A673 (cell line): Measurements from ENCODE around the gene HSPB1. TPM values are rescaled to one million over a fixed set of nuclear protein-coding genes. Genes with fewer than 3 reads are reported as not detected.
A peak's percentile ranks its signal among the peaks of the same experiment; 100 is the strongest.
"Not testable (repeated sequence)": the region's sequence is repeated elsewhere in the genome, so short reads cannot be mapped to it uniquely, and the experiment has no call there.

Source experiments
- BruUV-seq: library from RNA; stranded (reverse); fragments of 400-500 nt; replicated peaks from 2 replicates; lab custom pipeline; 2021; lab: Mats Ljungman, UMichigan
- CTCF ChIA-PET: fragments of 300-600 bp; sonication (Branson Sonifier 250); formaldehyde crosslinking; loops from one replicate; lab custom pipeline; 2022; ENCODE audit warnings: antibody characterized with exemption; lab: Charles Lee
- POLR2A ChIA-PET: fragments of 300-600 bp; sonication (Branson Sonifier 250); formaldehyde crosslinking; loops from one replicate; lab custom pipeline; 2022; ENCODE audit warnings: antibody characterized with exemption; ENCODE audit not compliant: low non-redundant PET; lab: Charles Lee
- DNase-seq: peaks from one replicate; pipeline ENCODE4 v3.0.0-alpha.2; 2015; ENCODE audit warnings: low spot score
- H3K27ac ChIP-seq: fragments of 200-600 bp; sonication (generic); 2 replicates; pipeline ENCODE4 v1.5.1; 2016; ENCODE audit warnings: mixed run types, low read depth, mild to moderate bottlenecking, mixed read lengths, antibody characterized with exemption, low read length; ENCODE audit not compliant: poor library complexity, severe bottlenecking
- H3K27me3 ChIP-seq: fragments of 200-600 bp; sonication (generic); replicated peaks from 2 replicates; pipeline ENCODE4 v1.6.1; 2017; ENCODE audit warnings: mixed run types, low read depth, mild to moderate bottlenecking, mixed read lengths, antibody characterized with exemption, low read length; ENCODE audit not compliant: insufficient read depth, poor library complexity
- H3K36me3 ChIP-seq: fragments of 200-600 bp; sonication (generic); 2 replicates; pipeline ENCODE4 v1.6.1; 2016; ENCODE audit warnings: mixed run types, mild to moderate bottlenecking, mixed read lengths, antibody characterized with exemption, low read length; ENCODE audit not compliant: insufficient read depth, poor library complexity, severe bottlenecking
- H3K4me1 ChIP-seq: fragments of 200-600 bp; sonication (generic); 2 replicates; pipeline ENCODE4 v1.6.1; 2017; ENCODE audit warnings: mixed run types, mild to moderate bottlenecking, mixed read lengths, antibody characterized with exemption, low read length; ENCODE audit not compliant: insufficient read depth, poor library complexity, severe bottlenecking
- H3K4me3 ChIP-seq: fragments of 200-600 bp; sonication (generic); 2 replicates; pipeline ENCODE4 v1.5.1; 2016; ENCODE audit warnings: low read depth, mixed run types, mild to moderate bottlenecking, mixed read lengths, low read length; ENCODE audit not compliant: poor library complexity, severe bottlenecking
- H3K9me3 ChIP-seq: fragments of 200-600 bp; sonication (generic); 2 replicates; pipeline ENCODE4 v1.6.1; 2016; ENCODE audit warnings: mixed run types, low read depth, mild to moderate bottlenecking, mixed read lengths, antibody characterized with exemption, low read length; ENCODE audit not compliant: poor library complexity, severe bottlenecking
- CTCF ChIP-seq: fragments of 300-800, 200-600 bp; sonication (generic); conservative IDR thresholded peaks from 2 replicates; pipeline ENCODE4 v1.5.1; 2017; ENCODE audit warnings: low read depth, mild to moderate bottlenecking, antibody characterized with exemption, low read length, moderate library complexity, mixed read lengths
- EZH2 ChIP-seq: fragments of 200-600 bp; sonication (generic); IDR thresholded peaks from 2 replicates; pipeline ENCODE4 v1.6.1; 2017; ENCODE audit warnings: borderline replicate concordance, low read depth, mild to moderate bottlenecking, mixed read lengths, antibody characterized with exemption, low read length; ENCODE audit not compliant: poor library complexity, severe bottlenecking
- intact Hi-C: fragments of 100-400 bp; cut with micrococcal nuclease; formaldehyde crosslinking; loops from one replicate; pipeline ENCODE4 v1.10.0; 2022; ENCODE audit not compliant: unreplicated experiment
- total RNA-seq: library from RNA; stranded (reverse); gene quantifications from 2 replicates; pipeline ENCODE4 v1.2.3, GENCODE V29; 2021

Gene HSPB1
- total RNA-seq, 1 experiment from 2014 or later = 354 TPM

GRCh38 chr7:76291351-76292212 is 10.9 kb upstream of the HSPB1 start:
- CTCF ChIA-PET = interaction anchor here (0.7 to 1.9 kb wide), 7 partner anchors 9 to 114 kb away, joined by 3 to 17 read pairs (median 4); partner anchors contain the start of gene HSPB1
- H3K4me3 ChIP-seq = peak overlapping the region; percentile 32
- POLR2A ChIA-PET = no interaction called here
- TF ChIP-seq CTCF (peak; percentile 98), EZH2 (no peak)
- no TSS peak for BruUV-seq
- peaks cover 29% of the 10 kb centered on the region for H3K4me1 ChIP-seq
- DNase-seq = peak; percentile 97
- no peaks in the 10 kb centered on the region for H3K36me3 ChIP-seq
- intact Hi-C loops = loop anchor here (1.0 kb wide), 1 partner anchor 23 kb away; no protein-coding TSS in a partner anchor
- peak overlapping the region; percentile 82 for H3K27ac ChIP-seq
- no peaks in the 10 kb centered on the region for H3K27me3 ChIP-seq
- H3K9me3 ChIP-seq = no peaks in the 10 kb centered on the region

DNA sequence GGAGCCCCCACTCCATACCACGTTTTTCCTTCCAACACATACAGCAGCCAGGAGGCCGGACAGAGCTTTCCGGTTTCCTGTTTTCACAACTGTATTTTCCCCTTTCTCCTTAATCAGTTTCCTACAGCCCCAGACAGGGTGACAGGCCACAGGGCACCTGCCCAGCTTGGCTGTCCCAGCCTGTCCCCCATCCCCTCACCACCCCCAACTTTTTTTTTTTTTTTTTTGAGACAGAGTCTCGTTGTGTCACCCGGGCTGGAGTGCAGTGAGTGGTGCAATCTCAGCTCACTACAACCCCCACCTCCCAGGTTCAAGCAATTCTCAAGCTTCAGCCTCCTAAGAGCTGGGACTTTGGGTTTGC is 10.3 kb upstream of the HSPB1 start:
- no peak for TF ChIP-seq EZH2
- CTCF ChIA-PET = interaction anchor here (0.6 to 1.9 kb wide), 6 partner anchors 10 to 29 kb away, joined by 3 to 17 read pairs (median 6); partner anchors contain the start of gene HSPB1
- H3K4me3 ChIP-seq = peak overlapping the region; percentile 32

DNA sequence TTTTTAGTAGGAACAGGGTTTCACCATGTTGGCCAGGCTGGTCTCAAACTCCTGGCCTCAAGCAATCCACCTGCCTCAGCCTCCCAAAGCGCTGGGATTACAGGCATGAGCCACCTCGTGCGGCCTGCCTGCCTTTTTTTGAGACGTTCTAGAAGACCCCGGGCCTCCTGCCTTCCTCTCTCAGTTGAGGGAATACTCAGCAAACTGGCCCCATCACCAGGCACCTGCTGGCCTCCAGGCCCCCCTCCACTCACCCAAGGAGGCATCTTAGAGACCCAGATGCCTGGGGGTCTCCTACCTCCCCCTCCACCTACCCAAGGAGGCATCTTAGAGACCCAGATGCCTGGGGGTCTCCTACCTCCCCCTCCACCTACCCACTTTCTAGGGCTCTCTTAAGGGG is 9.6 kb upstream of the HSPB1 start:
- intact Hi-C loops, H3K4me3 ChIP-seq, POLR2A ChIA-PET, H3K9me3 ChIP-seq, BruUV-seq, DNase-seq, H3K27me3 ChIP-seq, H3K36me3 ChIP-seq: not testable (repeated sequence)
- Histone ChIP-seq H3K4me1 (peaks cover 29% of the 10 kb centered on the region), H3K27ac (peak overlapping the region; percentile 86)
- CTCF ChIA-PET = interaction anchor here (0.6 to 1.9 kb wide), 4 partner anchors 11 to 30 kb away, joined by 4 to 17 read pairs (median 10); no protein-coding TSS in a partner anchor

More for the DNA sequence above, 10.3 kb upstream of the HSPB1 start:
- H3K36me3 ChIP-seq = no peaks in the 10 kb centered on the region
- intact Hi-C loops = no loop called here
- peak overlapping the region; percentile 82 for H3K27ac ChIP-seq
- no peak for DNase-seq
- TSS peak; percentile 86 for BruUV-seq
- peaks cover 29% of the 10 kb centered on the region for H3K4me1 ChIP-seq
- no peaks in the 10 kb centered on the region for H3K27me3 ChIP-seq
- POLR2A ChIA-PET = no interaction called here
- H3K9me3 ChIP-seq = no peaks in the 10 kb centered on the region

DNA sequence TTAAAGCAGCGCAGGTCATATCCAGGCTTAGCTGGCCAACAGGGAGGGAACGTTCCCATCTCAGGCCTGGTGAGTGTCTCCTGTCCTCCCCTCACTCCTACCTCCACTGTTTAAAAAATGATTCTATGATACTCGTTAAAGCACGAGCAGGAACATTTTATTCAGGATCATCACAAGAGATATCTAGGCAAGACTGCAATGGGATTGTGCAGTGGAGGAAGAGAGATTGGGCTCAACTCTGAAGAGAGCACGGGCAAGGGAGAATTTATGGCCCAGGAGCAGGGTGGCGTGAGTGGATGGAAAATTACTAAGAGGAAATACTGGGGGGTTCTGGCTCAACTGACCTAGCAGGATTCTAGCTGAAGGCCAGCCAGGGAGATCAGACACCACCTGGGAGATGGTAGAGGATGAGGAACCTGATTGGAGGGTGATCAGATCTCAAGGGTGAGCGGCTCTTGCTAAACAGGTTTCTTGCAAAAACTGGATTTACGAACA is 9.0 kb upstream of the HSPB1 start:
- Histone ChIP-seq H3K27me3 (no peaks in the 10 kb centered on the region), H3K9me3 (no peaks in the 10 kb centered on the region), H3K4me3 (no peak overlapping the region), H3K36me3 (no peaks in the 10 kb centered on the region), H3K4me1 (peaks cover 29% of the 10 kb centered on the region), H3K27ac (peak overlapping the region; percentile 86)
- ChIA-PET CTCF (no interaction called here), POLR2A (no interaction called here)
- intact Hi-C loops = no loop called here
- DNase-seq = no peak
- BruUV-seq = no TSS peak
- no peak for TF ChIP-seq EZH2
- TF ChIP-seq CTCF = no peak
